GM19468 (cell line): ENCODE results near the gene DNAJB14.

Experiments used
- ATAC-seq: cut with Tn5 transposase; IDR thresholded peaks from one replicate; pipeline ENCODE4 v1.9.1; 2021; ENCODE audit warnings: mild to moderate bottlenecking, moderate library complexity, moderate number of reproducible peaks; ENCODE audit not compliant: unreplicated experiment; ENCODE audit errors: extremely low read depth

DNAJB14 gene

GRCh38 chr4:99876946-99877345 is 69.5 kb downstream of the DNAJB14 start:
- ATAC-seq = no peak

DNA sequence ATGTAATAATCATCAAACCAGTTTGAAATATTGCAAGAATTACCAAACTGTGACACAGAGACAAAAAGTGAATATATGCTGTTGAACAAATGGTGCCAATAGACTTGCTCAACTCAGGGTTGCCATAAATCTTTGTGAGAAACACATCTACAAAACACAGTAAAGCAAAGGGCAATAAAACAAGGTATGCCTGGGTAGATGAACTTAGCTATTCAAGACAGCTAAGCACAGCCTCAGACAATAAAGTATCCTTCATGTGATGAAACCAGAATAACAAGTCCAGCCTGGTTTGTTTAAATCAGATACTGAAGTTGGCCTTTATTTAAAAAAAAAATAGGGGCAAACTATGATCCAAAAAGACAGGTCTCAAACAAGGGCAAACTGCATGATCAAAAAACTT is 71.3 kb downstream of the DNAJB14 start:
- no peak for ATAC-seq

- no peak for ATAC-seq
Observed at GRCh38 chr4:99872570-99872969, 73.8 kb downstream of the DNAJB14 start.

DNA sequence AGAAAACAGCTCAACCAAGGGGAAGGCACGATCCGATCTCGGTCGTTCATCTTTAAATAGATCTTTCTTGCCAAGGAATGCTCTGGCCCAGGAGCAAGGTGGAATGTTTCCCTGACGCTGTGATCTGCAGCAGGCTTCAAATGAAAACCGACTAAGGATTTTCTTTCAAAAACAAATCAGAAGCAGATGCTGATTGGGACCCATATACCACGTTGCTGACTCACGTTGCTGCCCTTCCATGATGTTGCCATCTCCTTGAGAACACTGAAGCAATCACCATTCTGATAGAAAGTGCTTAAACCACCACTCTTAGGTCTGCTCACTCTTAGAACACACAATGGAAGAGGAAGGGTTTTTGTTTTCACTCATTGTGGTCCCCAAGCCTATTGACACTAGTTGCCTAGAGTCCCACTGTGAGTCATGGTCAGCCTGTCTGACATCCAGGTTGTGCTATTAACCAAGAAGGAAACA is 78.3 kb downstream of the DNAJB14 start:
- no peak for ATAC-seq

DNA sequence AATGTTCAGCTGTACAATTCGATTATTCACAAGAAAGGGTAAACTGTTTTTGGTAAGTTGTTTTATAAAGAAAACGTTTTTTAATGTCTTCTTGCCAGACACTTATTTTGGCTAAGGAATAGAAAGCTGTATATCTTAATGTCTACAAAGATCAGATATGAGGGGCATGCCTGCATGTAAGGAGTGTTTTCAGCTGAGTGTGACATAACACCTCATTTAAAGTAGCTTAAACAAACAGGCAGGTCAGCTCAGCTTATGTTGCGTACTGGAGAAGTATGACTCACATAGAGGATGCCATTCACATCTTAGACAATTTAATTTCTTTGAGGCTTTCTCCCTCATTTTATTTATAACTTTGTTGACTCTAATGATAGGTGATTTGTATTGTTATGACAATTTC is 82.6 kb downstream of the DNAJB14 start:
- no peak for ATAC-seq

- peak; percentile 19 for ATAC-seq
Observed at GRCh38 chr4:99861120-99861905, 85.1 kb downstream of the DNAJB14 start.

- ATAC-seq = no peak
Observed at GRCh38 chr4:99860521-99860920, 85.9 kb downstream of the DNAJB14 start.

GRCh38 chr4:99859618-99860017 is 86.8 kb downstream of the DNAJB14 start:
- ATAC-seq = peak; percentile 40

DNA sequence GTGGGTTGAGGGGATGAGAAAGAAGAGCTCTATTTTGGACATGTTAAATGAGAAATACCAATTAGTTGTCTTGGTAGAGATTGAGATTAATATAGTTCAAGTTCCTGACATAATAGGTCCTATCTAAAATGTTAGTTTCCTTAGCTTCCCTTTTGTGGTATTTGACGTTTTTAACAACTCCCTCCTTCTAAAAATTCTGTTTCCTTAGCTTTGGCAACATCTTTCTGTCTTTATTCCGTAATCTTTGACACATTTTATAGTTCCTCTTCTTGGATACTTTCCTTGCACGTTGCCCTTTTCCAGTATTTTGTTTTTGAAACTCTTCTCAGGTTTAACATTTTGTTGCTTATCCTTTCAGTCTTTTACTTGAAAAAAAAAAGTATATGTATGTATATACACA is 89.1 kb downstream of the DNAJB14 start:
- ATAC-seq = no peak

- no peak for ATAC-seq
Observed at GRCh38 chr4:99856166-99856565, 90.3 kb downstream of the DNAJB14 start.

GRCh38 chr4:99855678-99856077 is 90.7 kb downstream of the DNAJB14 start:
- ATAC-seq = peak; percentile 26

GRCh38 chr4:99853999-99854398 is 92.4 kb downstream of the DNAJB14 start:
- no peak for ATAC-seq

DNA sequence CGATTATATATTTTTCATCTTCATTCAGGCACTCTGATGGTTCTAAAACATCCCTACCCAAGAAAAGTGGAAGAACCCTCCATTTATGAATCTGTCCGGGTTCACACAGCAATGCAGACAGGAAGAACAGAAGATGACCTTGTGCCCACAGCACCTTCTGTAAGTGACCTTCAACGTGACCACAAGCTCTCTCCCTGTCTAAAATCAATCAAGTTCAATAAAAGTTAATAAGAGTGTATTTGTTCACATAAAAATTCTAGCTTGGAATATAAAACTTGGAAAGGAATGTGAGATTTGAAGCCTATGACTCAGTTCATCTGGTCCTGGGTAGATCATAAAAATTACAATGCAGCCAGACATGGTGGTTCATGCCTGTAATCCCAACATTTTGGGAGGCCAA is 93.2 kb downstream of the DNAJB14 start:
- no peak for ATAC-seq

DNA sequence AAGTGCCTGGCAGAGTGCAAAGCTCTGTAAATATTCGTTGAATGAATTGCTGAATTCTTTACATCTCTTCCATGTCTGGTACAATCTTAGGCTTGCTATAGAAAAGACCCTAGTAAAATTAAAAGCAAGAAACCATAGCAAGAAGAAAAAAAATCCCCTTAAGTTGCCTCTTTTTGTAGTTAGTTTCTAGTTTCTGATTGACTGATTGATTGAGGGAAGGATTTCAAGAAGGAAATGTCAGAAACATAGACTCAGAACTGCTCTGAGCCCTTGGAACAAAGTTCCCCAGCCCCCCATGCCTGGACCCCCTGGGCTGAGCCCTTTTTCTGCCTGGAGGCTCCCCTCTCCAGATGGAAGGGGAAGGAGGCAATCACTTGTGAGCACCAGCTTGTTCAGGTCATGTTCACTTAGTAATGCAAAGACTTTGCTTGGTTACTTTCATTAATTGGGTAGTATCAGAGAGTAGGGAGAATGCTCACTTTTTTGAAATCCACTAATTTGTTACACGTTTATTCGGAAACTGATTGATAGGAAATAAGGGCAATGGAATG is 94.1 kb downstream of the DNAJB14 start:
- no peak for ATAC-seq

DNA sequence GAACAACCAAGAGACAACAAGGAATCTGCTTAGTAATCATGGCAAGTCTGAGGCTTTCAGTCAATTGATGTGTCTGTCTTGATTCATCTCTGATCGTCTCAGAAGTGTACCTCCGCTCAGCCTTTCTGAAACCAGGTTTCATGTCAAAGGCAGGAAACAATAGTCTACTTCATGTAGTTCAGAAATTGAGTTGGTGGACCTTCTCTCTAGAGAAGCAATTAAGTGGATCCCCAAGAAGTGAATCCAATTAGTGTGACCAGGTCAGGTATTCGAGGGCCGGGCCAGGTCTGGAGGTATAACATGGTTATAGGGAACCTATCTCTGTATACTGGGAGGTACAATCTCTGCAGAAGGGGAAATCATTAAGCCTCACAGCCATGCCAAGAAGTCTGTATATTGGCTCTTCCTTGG is 97.8 kb downstream of the DNAJB14 start:
- peak; percentile 7 for ATAC-seq

GRCh38 chr4:99847362-99847976 is 98.9 kb downstream of the DNAJB14 start:
- ATAC-seq = peak; percentile 74

DNA sequence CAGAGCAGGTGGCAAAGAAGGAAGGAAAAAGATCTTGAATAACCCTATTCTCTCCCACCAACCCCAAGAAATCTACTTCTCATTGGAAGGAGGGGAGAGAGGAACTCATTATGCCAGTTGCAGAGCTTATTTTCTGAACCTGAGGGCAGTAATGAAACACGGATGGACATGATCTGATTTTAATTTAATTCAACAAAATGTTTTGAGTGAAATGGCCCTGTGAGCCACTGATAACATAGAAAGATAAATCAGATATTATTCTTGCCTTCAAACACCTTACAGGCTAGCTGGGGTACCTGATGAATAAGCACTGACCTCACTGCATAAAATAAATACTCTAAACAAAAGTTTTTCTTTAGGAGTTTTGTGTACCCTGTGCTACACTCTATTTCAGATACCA is 99.5 kb downstream of the DNAJB14 start:
- no peak for ATAC-seq
